GM12878 (cell line): ENCODE measurements around the gene PHEX. TPM values are rescaled to one million over a fixed set of nuclear protein-coding genes. Genes with fewer than 3 reads are reported as not detected.
A peak's percentile ranks its signal among the peaks of the same experiment; 100 is the strongest.

Source experiments
- ATAC-seq: fragments of 200-7000 bp; cut with Tn5 transposase; 3 replicates; pipeline ENCODE4 v1.9.1; 2020; ENCODE audit warnings: mild to moderate bottlenecking, moderate library complexity
- BruUV-seq: library from RNA; stranded (reverse); fragments of 400-500 nt; replicated peaks from 2 replicates; lab custom pipeline; 2021; lab: Mats Ljungman, UMichigan
- CTCF ChIA-PET: fragments of 300-600 bp; sonication (Branson Sonifier 250); formaldehyde crosslinking; extraction: SDS; loops from one replicate; lab custom pipeline; 2021; ENCODE audit warnings: inconsistent platforms; lab: Yijun Ruan, JAX
- POLR2A ChIA-PET: fragments of 350-600 bp; formaldehyde crosslinking; extraction: SDS; loops from one replicate; lab custom pipeline; 2021; ENCODE audit warnings: inconsistent platforms; lab: Charles Lee
- RAD21 ChIA-PET: fragments of 300-600 bp; sonication (Branson Sonifier 250); formaldehyde crosslinking; loops from one replicate; lab custom pipeline; 2023; ENCODE audit warnings: antibody characterized with exemption; ENCODE audit not compliant: unreplicated experiment; lab: Charles Lee
- SMC1A ChIA-PET: fragments of 300-600 bp; sonication (Branson Sonifier 250); formaldehyde crosslinking; loops from one replicate; lab custom pipeline; 2023; ENCODE audit not compliant: unreplicated experiment, uncharacterized antibody; lab: Charles Lee
- DNase-seq: peaks from one replicate; pipeline ENCODE4 v3.0.0-alpha.2; 2011; ENCODE audit warnings: low read depth, low spot score
- FAIRE-seq: peaks from 3 replicates; lab custom pipeline; 2011; peaks lifted over from hg19 to GRCh38; lab: Jason Lieb, UNC
- H2AFZ ChIP-seq: 2 replicates; pipeline ENCODE4 v1.6.0; 2011; ENCODE audit warnings: low read depth, low read length, control low read depth; ENCODE audit not compliant: control insufficient read depth
- H3K27ac ChIP-seq: 2 replicates; pipeline ENCODE4 v1.5.1; 2011; ENCODE audit warnings: control low read depth; ENCODE audit not compliant: control insufficient read depth, insufficient read depth
- H3K27me3 ChIP-seq, 2 experiments: replicated peaks in 1 of 2; 2 replicates each; pipeline versions ENCODE4 v1.6.0 to v1.6.1; 2011; ENCODE audit warnings: low read length in 1 of 2; ENCODE audit not compliant: control insufficient read depth in 2 of 2, insufficient read depth in 2 of 2
- H3K36me3 ChIP-seq, 2 experiments: 2 replicates each; pipeline ENCODE4 v1.5.1; 2011; ENCODE audit warnings: low read length in 1 of 2; ENCODE audit not compliant: control insufficient read depth in 2 of 2, insufficient read depth in 2 of 2
- H3K4me1 ChIP-seq: 2 replicates; pipeline ENCODE4 v1.6.1; 2011; ENCODE audit warnings: mild to moderate bottlenecking, low read length, moderate library complexity, mixed read lengths; ENCODE audit not compliant: control insufficient read depth, insufficient read depth
- H3K4me2 ChIP-seq: 2 replicates; pipeline ENCODE4 v1.6.0; 2011; ENCODE audit warnings: control low read depth; ENCODE audit not compliant: control insufficient read depth, insufficient read depth
- H3K4me3 ChIP-seq: fragments of 200-600 bp; sonication (generic); 2 replicates; pipeline ENCODE4 v1.5.1; 2016
- H3K79me2 ChIP-seq: 2 replicates; pipeline ENCODE4 v1.6.0; 2011; ENCODE audit warnings: low read length; ENCODE audit not compliant: control insufficient read depth, insufficient read depth
- H3K9ac ChIP-seq: 2 replicates; pipeline ENCODE4 v1.8.0; 2011; ENCODE audit warnings: low read length, control low read depth, mixed read lengths; ENCODE audit not compliant: control insufficient read depth, insufficient read depth
- H3K9me3 ChIP-seq: replicated peaks from 3 replicates; pipeline ENCODE4 v1.5.1; 2011; ENCODE audit warnings: mild to moderate bottlenecking, low read length; ENCODE audit not compliant: control insufficient read depth, insufficient read depth
- H4K20me1 ChIP-seq: 2 replicates; pipeline ENCODE4 v1.6.0; 2011; ENCODE audit not compliant: control insufficient read depth, insufficient read depth
- CHD1 ChIP-seq: IDR thresholded peaks from 2 replicates; pipeline ENCODE4 v1.6.1; 2012; ENCODE audit warnings: low read depth, low read length, improper control_type of control experiment
- FOXK2 ChIP-seq: fragments of 450-650 bp; IDR thresholded peaks from 2 replicates; pipeline ENCODE4 v1.6.1; 2017; ENCODE audit warnings: mild to moderate bottlenecking, moderate library complexity
- PAX5 ChIP-seq: IDR thresholded peaks from 2 replicates; pipeline ENCODE4 v1.6.1; 2011; ENCODE audit warnings: low read depth, low read length, borderline replicate concordance
- RELA ChIP-seq: fragments of 450-650 bp; IDR thresholded peaks from 2 replicates; pipeline ENCODE4 v1.8.0; 2014; ENCODE audit warnings: borderline replicate concordance; ENCODE audit not compliant: partially characterized antibody
- RELB ChIP-seq: fragments of 450-650 bp; IDR thresholded peaks from 2 replicates; pipeline ENCODE4 v1.6.1; 2017; ENCODE audit warnings: low read depth, mild to moderate bottlenecking, moderate library complexity
- USF1 ChIP-seq: IDR thresholded peaks from 2 replicates; pipeline ENCODE4 v1.6.1; 2011; ENCODE audit warnings: borderline replicate concordance, low read depth, mild to moderate bottlenecking, moderate library complexity, mixed read lengths, low read length; ENCODE audit not compliant: insufficient read depth; ENCODE audit errors: extremely low read length
- WGBS: methylation state at CpG from one replicate; pipeline ENCODE4 v1.1.6; 2016; ENCODE audit warnings: low lambda C conversion rate; ENCODE audit not compliant: insufficient replicate concordance, insufficient coverage; ENCODE audit errors: missing lambda C conversion rate; 5-methylcytosine and 5-hydroxymethylcytosine counted together
- in situ Hi-C: fragments of 300-500 bp; cut with MboI; formaldehyde crosslinking; loops from 9 replicates; pipeline ENCODE4 v1.14.3; 2018; ENCODE audit warnings: mixed read lengths
- intact Hi-C: fragments of 100-400 bp; cut with micrococcal nuclease; formaldehyde crosslinking; loops from one replicate; pipeline ENCODE4 v1.14.2; 2022; ENCODE audit not compliant: unreplicated experiment
- polyA plus RNA-seq, 11 experiments: library from polyadenylated mRNA; depleted of rRNA in 4 of 11; unstranded in 6 of 11; stranded (reverse) in 5 of 11; fragments of >200 nt; fragmentation: Nextera tagmentation in 4 of 11; fragmentation: Illumina TruSeq in 1 of 11; extraction: Ambion mirVana in 4 of 11; extraction: Trizol in 1 of 11; gene quantifications; 1 replicate in 1 of 11; 2 replicates in 10 of 11; pipeline versions ENCODE4 v1.2.1 to v1.2.3, GENCODE V29; 2011 to 2016; ENCODE audit warnings: inconsistent platforms in 2 of 11, missing spikeins in 2 of 11, low read depth in 1 of 11
- total RNA-seq, 4 experiments: library from RNA; depleted of rRNA in 3 of 4; stranded (reverse); fragments of >200 nt in 3 of 4; fragmentation: Illumina TruSeq in 1 of 4; extraction: Trizol in 1 of 4; gene quantifications; 2 replicates each; pipeline versions ENCODE4 v1.2.1 to v1.2.3, GENCODE V29; 2013 to 2021
- TF ChIP-seq, protein P1 (sequence below): IDR thresholded peaks from 2 replicates; pipeline ENCODE4 v1.6.1; 2012; ENCODE audit warnings: low read length, inconsistent platforms

Gene PHEX
- total and polyA plus RNA-seq, 10 of the 15 experiments (the other 5 are each of a cell fraction or from before 2014, with no cell fraction given), result 0.12 to 97.2 (median 0.55) TPM

DNA sequence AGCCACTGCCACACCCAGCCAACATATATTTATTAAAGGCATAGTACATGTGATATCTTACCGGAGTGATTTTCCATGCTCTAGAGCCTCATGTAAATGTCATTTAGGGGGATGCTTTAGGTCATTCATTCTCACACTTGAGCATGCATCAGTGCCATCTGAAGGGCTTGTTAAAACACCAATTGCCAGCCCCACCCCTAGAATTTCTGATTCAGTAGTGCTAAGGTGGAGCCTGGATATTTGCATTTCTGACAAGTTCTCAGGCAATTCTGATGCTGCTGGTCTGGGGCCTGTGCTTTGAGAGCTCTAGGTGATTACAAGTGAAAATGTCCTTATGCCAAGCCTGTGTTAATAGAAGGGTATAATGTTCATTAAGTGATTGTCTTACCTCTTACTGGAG lies 107.7 kb downstream of the PHEX start:
- POLR2A ChIA-PET, result no interaction called here
- H3K36me3 ChIP-seq, result no peaks in the 10 kb centered on the region
- H3K79me2 ChIP-seq, result no peaks in the 10 kb centered on the region
- H4K20me1 ChIP-seq, result no peaks in the 10 kb centered on the region
- DNase-seq, result no peak
- H3K27ac ChIP-seq, result no peak overlapping the region
- no peaks in the 10 kb centered on the region for H3K9me3 ChIP-seq
- no peak overlapping the region for H2AFZ ChIP-seq
- BruUV-seq, result no TSS peak
- H3K4me2 ChIP-seq, result no peak overlapping the region
- ATAC-seq, result peak; percentile 38
- 50% methylated on average over 1 of the region's 1 CpG for WGBS
- FAIRE-seq, result no peak
- CTCF ChIA-PET, result interaction anchor here (1.3 to 7.7 kb wide), 2 partner anchors 46 to 155 kb away, joined by 3 to 102 read pairs; no protein-coding TSS in a partner anchor
- in situ Hi-C loops, result loop anchor here (10.0 kb wide), 1 partner anchor 605 kb away; no protein-coding TSS in a partner anchor
- H3K4me1 ChIP-seq, result no peaks in the 10 kb centered on the region
- RAD21 ChIA-PET, result no interaction called here
- intact Hi-C loops, result no loop called here
- H3K9ac ChIP-seq, result no peak overlapping the region
- TF ChIP-seq CHD1, result no peak
- no peak for TF ChIP-seq PAX5
- TF ChIP-seq, protein P1, sequence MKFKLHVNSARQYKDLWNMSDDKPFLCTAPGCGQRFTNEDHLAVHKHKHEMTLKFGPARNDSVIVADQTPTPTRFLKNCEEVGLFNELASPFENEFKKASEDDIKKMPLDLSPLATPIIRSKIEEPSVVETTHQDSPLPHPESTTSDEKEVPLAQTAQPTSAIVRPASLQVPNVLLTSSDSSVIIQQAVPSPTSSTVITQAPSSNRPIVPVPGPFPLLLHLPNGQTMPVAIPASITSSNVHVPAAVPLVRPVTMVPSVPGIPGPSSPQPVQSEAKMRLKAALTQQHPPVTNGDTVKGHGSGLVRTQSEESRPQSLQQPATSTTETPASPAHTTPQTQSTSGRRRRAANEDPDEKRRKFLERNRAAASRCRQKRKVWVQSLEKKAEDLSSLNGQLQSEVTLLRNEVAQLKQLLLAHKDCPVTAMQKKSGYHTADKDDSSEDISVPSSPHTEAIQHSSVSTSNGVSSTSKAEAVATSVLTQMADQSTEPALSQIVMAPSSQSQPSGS, result no peak
- no peak for TF ChIP-seq USF1
- TF ChIP-seq FOXK2, result no peak
- no peak for TF ChIP-seq RELB
- no peak for TF ChIP-seq RELA
- H3K4me3 ChIP-seq, result no peak overlapping the region
- H3K27me3 ChIP-seq, result no peaks in the 10 kb centered on the region
- SMC1A ChIA-PET, result interaction anchor here (0.7 to 10.2 kb wide), 2 partner anchors 53 to 152 kb away, joined by 3 to 121 read pairs; no protein-coding TSS in a partner anchor
